ENCODE results near the gene TAS2R39.

The TAS2R39 gene

GRCh38 chr7:143216151-143216550 lies 32.9 kb downstream of the TAS2R39 start:
- no peak for DNase-seq (ENCODE audit: low read depth in 2 of 2)

DNA sequence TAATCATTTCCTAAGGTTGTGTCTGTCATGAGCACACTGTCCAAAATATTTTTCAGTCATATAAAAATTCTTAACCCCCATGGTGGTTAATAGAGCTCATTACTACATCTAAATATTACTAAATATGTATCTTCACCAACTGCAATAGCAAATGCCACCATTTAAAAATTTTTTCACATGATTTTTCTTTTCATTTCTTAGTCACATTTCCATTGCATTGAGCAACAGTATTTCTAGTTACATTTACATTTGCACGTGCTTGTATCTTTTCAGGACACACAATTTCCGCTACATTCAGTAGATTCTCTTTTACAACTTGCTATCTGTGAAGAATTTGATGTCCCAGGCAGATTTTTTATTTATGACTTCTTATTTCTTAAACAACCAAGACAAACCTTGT lies 33.5 kb downstream of the TAS2R39 start:
- no peak for DNase-seq (ENCODE audit: low read depth in 2 of 2)

DNA sequence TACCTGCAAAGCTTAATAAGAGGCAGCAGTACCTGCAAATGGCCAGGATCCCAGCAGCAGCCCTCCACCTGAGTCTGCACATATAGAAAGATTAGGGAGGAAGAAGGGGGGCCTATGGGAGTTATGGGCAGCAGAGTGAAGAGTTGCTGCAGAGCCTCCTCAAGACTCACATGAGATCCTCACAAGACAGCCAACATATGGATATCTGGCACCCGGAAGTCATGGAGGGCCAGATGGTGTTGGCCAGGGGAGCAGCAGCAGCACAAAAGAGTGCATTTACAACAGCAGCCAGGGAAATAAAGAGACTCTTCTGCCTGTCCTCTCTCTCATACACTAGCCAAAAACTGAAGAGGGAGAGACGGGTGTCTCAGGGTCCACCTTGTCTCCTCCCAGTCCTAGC lies 34.6 kb downstream of the TAS2R39 start:
- no peak for DNase-seq (ENCODE audit: low read depth in 2 of 2)

GRCh38 chr7:143221286-143221685 lies 38.1 kb downstream of the TAS2R39 start:
- DNase-seq (ENCODE audit: low read depth in 2 of 2) = no peak

DNA sequence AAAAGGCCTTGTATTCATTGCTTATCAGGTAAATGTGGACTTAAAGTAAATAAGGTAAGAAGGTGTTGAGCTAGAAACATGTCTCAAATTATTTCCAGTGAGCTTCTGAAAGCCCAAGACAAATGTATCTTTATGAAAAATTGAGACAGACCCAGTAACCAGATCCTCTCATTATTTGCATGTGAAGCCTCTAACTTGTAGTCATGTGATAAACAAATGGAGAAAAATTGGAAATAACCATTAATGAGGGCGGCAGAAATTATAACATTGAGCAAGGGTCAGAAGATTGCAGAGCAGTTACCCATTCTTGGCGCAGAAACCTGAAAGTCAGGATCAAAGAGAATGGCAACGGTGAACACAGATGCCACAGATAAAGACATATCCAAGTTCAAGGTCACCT lies 38.5 kb downstream of the TAS2R39 start, which contains the start of gene TAS2R40:
TSS of gene TAS2R40 (plus strand) at position 301 of the 400 bp plus-strand sequence. CDS start at position 343, 42 bp downstream.
- no peak for DNase-seq (ENCODE audit: low read depth in 2 of 2)

DNA sequence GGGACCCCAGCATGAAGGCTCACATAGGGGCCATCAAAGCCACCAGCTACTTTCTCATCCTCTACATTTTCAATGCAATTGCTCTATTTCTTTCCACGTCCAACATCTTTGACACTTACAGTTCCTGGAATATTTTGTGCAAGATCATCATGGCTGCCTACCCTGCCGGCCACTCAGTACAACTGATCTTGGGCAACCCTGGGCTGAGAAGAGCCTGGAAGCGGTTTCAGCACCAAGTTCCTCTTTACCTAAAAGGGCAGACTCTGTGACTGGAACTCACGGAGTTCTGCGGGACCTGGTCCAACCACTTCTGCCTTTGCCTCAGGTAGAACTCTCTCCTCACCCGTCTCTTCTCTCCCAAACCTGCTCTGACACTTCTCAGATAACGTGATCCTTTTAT lies 39.6 kb downstream of the TAS2R39 start:
- DNase-seq (ENCODE audit: low read depth in 2 of 2) = no peak

DNA sequence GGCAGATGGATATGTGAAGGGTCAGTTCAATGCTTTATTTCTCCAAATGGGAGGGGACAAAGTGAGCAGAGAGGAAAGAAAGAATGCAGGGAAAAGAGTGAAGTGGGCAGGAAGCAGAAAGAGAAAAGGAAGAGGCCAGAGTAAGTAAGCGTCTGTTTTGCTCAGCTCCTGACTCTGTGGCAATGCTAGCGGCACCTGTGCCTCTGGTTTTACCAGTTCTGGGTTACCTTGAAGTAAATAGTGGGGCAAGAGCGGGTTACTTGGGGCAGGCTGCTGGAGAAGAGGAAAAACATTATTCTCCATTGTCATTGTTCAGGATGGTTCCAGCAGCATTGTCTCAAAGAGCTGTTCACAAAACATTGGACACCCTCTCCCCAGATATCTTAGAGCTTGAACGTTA lies 40.6 kb downstream of the TAS2R39 start:
- DNase-seq (ENCODE audit: low read depth in 2 of 2) = no peak

- no peak for DNase-seq (ENCODE audit: low read depth in 2 of 2)
Observed at GRCh38 chr7:143225047-143225446, 41.8 kb downstream of the TAS2R39 start.

- no peak for DNase-seq (ENCODE audit: low read depth in 2 of 2)
Observed at GRCh38 chr7:143227806-143228205, 44.6 kb downstream of the TAS2R39 start.

DNA sequence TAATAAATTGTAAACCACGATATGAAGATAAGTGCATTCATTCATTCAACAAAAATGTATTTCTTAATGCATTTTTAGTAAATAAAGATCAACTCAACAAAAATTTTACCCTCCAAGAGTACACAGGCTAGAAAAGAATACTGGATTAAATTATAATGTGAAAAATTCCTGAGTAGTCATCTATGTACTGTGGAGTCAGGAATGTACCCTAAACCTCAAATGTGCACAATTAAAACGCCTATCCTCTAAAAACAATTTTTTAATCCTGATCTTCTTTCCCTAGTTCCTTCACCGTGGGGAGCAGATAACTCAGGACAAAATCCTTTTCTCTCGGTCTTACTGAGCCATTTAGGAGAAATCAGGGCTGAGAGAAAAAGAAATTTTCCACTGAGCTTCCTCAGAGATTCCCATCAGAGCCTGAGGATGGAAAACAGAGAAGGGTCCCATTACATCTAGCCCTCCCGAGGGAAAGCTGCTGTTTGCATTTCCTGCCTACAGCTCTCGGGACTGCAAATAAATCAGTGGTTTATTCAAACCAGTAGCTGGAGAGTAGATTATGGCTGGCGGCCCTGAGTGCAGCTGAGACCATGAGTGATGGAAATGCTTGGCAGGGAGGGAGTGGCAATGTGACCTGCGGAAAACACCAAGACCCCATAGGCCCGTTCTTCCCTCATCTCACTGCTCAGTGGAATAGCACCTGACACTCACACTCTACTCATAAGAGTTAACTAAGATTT lies 46.0 kb downstream of the TAS2R39 start:
- DNase-seq (ENCODE audit: low read depth in 2 of 2) = no peak

DNA sequence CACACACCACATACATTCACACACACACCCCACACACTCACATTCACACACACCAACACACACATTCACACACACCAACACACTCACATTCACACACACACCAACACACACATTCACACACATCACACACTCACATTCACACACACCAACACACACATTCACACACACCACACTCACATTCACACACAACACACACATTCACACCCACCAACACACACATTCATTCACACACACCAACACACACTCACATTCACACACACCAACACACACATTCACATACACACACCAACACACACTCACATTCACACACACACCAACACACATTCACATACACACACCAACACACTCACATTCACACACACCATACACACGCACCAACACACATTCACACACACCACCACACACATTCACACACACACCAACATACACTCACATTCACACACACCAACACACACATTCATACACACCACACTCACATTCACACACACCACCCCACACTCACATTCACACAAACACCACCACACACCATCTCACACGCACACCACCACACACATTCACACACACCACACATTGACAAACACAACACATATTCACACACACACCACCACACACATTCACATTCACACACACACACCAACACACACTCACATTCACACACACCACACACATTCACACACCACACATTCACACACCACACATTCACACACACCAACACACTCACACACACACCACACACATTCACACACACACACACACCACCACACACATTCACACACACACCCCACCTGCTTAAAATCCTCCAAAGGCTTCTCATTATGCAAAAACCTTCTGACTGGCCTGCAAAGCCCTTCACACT lies 47.6 kb downstream of the TAS2R39 start:
- no peak for DNase-seq (ENCODE audit: low read depth in 2 of 2)
